Keratinocyte (primary cell): ENCODE results near the gene STX18. TPM values are rescaled to one million over a fixed set of nuclear protein-coding genes. Genes with fewer than 3 reads are reported as not detected.

Experiments
- DNase-seq: peaks from one replicate; pipeline ENCODE4 v3.0.0-alpha.2; 2011; ENCODE audit warnings: low read depth, missing footprints, low spot score
- FAIRE-seq: peaks from 2 replicates; lab custom pipeline; 2011; peaks lifted over from hg19 to GRCh38; lab: Jason Lieb, UNC
- H2AFZ ChIP-seq: 2 replicates; pipeline ENCODE4 v1.6.0; 2012; ENCODE audit warnings: low read length, control low read depth, inconsistent platforms; ENCODE audit not compliant: control insufficient read depth
- H3K27ac ChIP-seq: 2 replicates; pipeline ENCODE4 v1.5.1; 2011; ENCODE audit warnings: low read length; ENCODE audit not compliant: control insufficient read depth, insufficient read depth
- H3K27me3 ChIP-seq: 3 replicates; pipeline ENCODE4 v1.6.0; 2011; ENCODE audit warnings: low read length; ENCODE audit not compliant: control insufficient read depth, insufficient read depth; ENCODE audit errors: extremely low read depth
- H3K36me3 ChIP-seq, 2 experiments: 2 replicates in 1 of 2; 3 replicates in 1 of 2; pipeline ENCODE4 v1.5.1; 2011; ENCODE audit warnings: low read length in 2 of 2, mild to moderate bottlenecking in 1 of 2; ENCODE audit not compliant: control insufficient read depth in 2 of 2, insufficient read depth in 2 of 2; ENCODE audit errors: extremely low read depth in 1 of 2
- H3K4me1 ChIP-seq: 3 replicates; pipeline ENCODE4 v1.5.1; 2011; ENCODE audit warnings: low read length; ENCODE audit not compliant: control insufficient read depth, insufficient read depth; ENCODE audit errors: extremely low read depth
- H3K4me2 ChIP-seq: 3 replicates; pipeline ENCODE4 v1.6.0; 2011; ENCODE audit warnings: low read depth, low read length; ENCODE audit not compliant: control insufficient read depth, insufficient read depth; ENCODE audit errors: extremely low read depth
- H3K4me3 ChIP-seq, 3 experiments: fragments of 200-600 bp in 1 of 3; sonication (generic) in 1 of 3; 2 replicates in 2 of 3; 3 replicates in 1 of 3; pipeline ENCODE4 v1.5.1; 2011 to 2016; ENCODE audit warnings: low read length in 3 of 3, mild to moderate bottlenecking in 3 of 3, control low read depth in 2 of 3, inconsistent platforms in 1 of 3, low read depth in 1 of 3, mixed read lengths in 1 of 3, mixed run types in 1 of 3, moderate library complexity in 1 of 3; ENCODE audit not compliant: control insufficient read depth in 2 of 3, insufficient read depth in 2 of 3; ENCODE audit errors: extremely low read depth in 1 of 3
- H3K79me2 ChIP-seq: 2 replicates; pipeline ENCODE4 v1.6.0; 2012; ENCODE audit warnings: low read length; ENCODE audit not compliant: control insufficient read depth, insufficient read depth
- H3K9ac ChIP-seq: 3 replicates; pipeline ENCODE4 v1.6.0; 2011; ENCODE audit warnings: low read length; ENCODE audit not compliant: control insufficient read depth, insufficient read depth; ENCODE audit errors: extremely low read depth
- H3K9me1 ChIP-seq: 3 replicates; pipeline ENCODE4 v1.6.0; 2011; ENCODE audit warnings: low read length; ENCODE audit not compliant: control insufficient read depth, insufficient read depth; ENCODE audit errors: extremely low read depth
- H3K9me3 ChIP-seq: 2 replicates; pipeline ENCODE4 v1.5.1; 2012; ENCODE audit warnings: low read depth, low read length; ENCODE audit not compliant: control insufficient read depth
- H4K20me1 ChIP-seq: 3 replicates; pipeline ENCODE4 v1.6.0; 2011; ENCODE audit warnings: low read length; ENCODE audit not compliant: control insufficient read depth, insufficient read depth; ENCODE audit errors: extremely low read depth
- CTCF ChIP-seq, 3 experiments: IDR thresholded peaks in 1 of 3; conservative IDR thresholded peaks in 1 of 3; optimal IDR thresholded peaks in 1 of 3; 2 replicates in 2 of 3; 3 replicates in 1 of 3; pipeline versions ENCODE3 to v1.5.1; 2011; ENCODE audit warnings: low read length in 3 of 3, mild to moderate bottlenecking in 3 of 3, moderate library complexity in 2 of 3, control low read depth in 1 of 3, inconsistent platforms in 1 of 3; ENCODE audit not compliant: insufficient read depth in 2 of 3; ENCODE audit errors: extremely low read depth in 1 of 3
- EZH2 ChIP-seq: IDR thresholded peaks from one replicate; pipeline ENCODE4 v1.6.1; 2012; ENCODE audit warnings: inconsistent platforms, mild to moderate bottlenecking, low read length, moderate library complexity
- dilution Hi-C: fragments of 300-500 bp; cut with MboI; formaldehyde crosslinking; loops from one replicate; pipeline ENCODE4 v1.7.0; 2020; ENCODE audit warnings: low sequenced_read_pairs; ENCODE audit not compliant: extremely low pct_ligation_motif_present
- polyA plus RNA-seq, 5 experiments: library from polyadenylated mRNA; depleted of rRNA in 3 of 5; stranded (reverse) in 3 of 5; stranded (forward) in 1 of 5; unstranded in 1 of 5; fragments of >200 nt; gene quantifications; 1 replicate in 1 of 5; 2 replicates in 3 of 5; 3 replicates in 1 of 5; pipeline versions ENCODE4 v1.2.1 to v1.2.3, GENCODE V29; 2011 to 2012; ENCODE audit warnings: missing spikeins in 2 of 5, low read depth in 1 of 5, low replicate concordance in 1 of 5

Gene STX18
- polyA plus RNA-seq, 1 donor (not counting 4 experiments of a cell fraction or from before 2014, with no cell fraction given) = 21.6 TPM

DNA sequence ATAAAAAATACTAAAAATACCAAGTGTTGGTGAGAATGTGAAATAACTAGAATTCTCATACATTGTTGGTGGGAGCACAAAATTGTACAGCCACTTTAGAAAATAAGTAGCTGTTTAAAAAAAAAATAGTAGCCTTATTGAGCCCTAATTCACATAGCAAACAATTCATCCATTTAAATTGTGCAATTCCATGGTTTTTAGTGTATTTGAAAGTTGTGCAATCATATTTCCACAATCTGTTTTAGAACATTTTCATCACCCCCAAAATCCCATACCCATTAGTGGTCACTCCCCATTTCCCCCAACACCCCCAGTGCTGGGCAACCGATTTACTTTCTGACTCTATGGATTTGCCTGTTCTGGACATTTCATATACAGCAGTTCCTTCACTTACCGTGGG is 37.1 kb downstream of the STX18 start:
- dilution Hi-C loops = no loop called here
- Histone ChIP-seq H3K9ac (no peak overlapping the region), H3K79me2 (peaks cover 2% of the 10 kb centered on the region), H3K4me1 (no peaks in the 10 kb centered on the region), H3K9me1 (no peaks in the 10 kb centered on the region), H3K27ac (no peak overlapping the region), H4K20me1 (no peaks in the 10 kb centered on the region), H2AFZ (no peak overlapping the region), H3K27me3 (no peaks in the 10 kb centered on the region), H3K9me3 (no peaks in the 10 kb centered on the region), H3K4me2 (no peak overlapping the region), H3K4me3 (no peak overlapping the region), H3K36me3 (no peaks in the 10 kb centered on the region)
- FAIRE-seq (no peak), DNase-seq (no peak)
- TF ChIP-seq CTCF (optimal IDR thresholded peaks at IDR 0.05 in 1 of 3, IDR thresholded peaks at IDR 0.05 in 1 of 3, conservative IDR thresholded peaks at IDR 0.05 in 1 of 3; ENCODE audit: extremely low read depth in 1 of 3, insufficient read depth in 2 of 3, low read length in 3 of 3) = no peak
- TF ChIP-seq EZH2 = no peak

- H3K36me3 ChIP-seq = no peaks in the 10 kb centered on the region
- H3K9me1 ChIP-seq = no peaks in the 10 kb centered on the region
- DNase-seq (no peak), FAIRE-seq (no peak)
- H3K27ac ChIP-seq = no peak overlapping the region
- H2AFZ ChIP-seq = no peak overlapping the region
- no peaks in the 10 kb centered on the region for H3K9me3 ChIP-seq
- no peak for TF ChIP-seq CTCF (optimal IDR thresholded peaks at IDR 0.05 in 1 of 3, IDR thresholded peaks at IDR 0.05 in 1 of 3, conservative IDR thresholded peaks at IDR 0.05 in 1 of 3; ENCODE audit: extremely low read depth in 1 of 3, insufficient read depth in 2 of 3, low read length in 3 of 3)
- TF ChIP-seq EZH2 = no peak
- no peak overlapping the region for H3K4me3 ChIP-seq
- peaks cover 2% of the 10 kb centered on the region for H3K79me2 ChIP-seq
- H3K27me3 ChIP-seq = no peaks in the 10 kb centered on the region
- H4K20me1 ChIP-seq = no peaks in the 10 kb centered on the region
- no peak overlapping the region for H3K9ac ChIP-seq
- no peak overlapping the region for H3K4me2 ChIP-seq
- dilution Hi-C loops = no loop called here
- H3K4me1 ChIP-seq = no peaks in the 10 kb centered on the region
Observed at GRCh38 chr4:4502694-4503311, 39.0 kb downstream of the STX18 start.
